ENCODE data around the gene KCNJ5. TPM values are rescaled to one million over a fixed set of nuclear protein-coding genes. Genes with fewer than 3 reads are reported as not detected.

The KCNJ5 gene
- total and polyA plus RNA-seq, 2 of the 4 experiments (the other 2 are of a cell fraction), result 0.07 to 0.18 TPM

- ATAC-seq (ENCODE audit: low read depth), result no peak
- no TSS peak for BruUV-seq (replicated peaks)
These were observed 9.9 kb upstream of the KCNJ5 start for GRCh38 chr11:128881221-128881620.

More at GRCh38 chr11:128881221-128881620, 9.9 kb upstream of the KCNJ5 start:
- no peak overlapping the region for H2BK15ac ChIP-seq (ENCODE audit: low read depth, low read length)
- ChIA-PET POLR2A (ENCODE audit: unreplicated experiment) (no interaction called here), CTCF (interaction anchor here (0.7 to 2.2 kb wide), 3 partner anchors 37 to 76 kb away, joined by 3 to 10 read pairs (median 3); no protein-coding TSS in a partner anchor)
- H3K4me1 ChIP-seq (ENCODE audit: control insufficient read depth, insufficient read depth, low read length), result no peaks in the 10 kb centered on the region
- TF ChIP-seq BHLHE40 (IDR thresholded peaks at IDR 0.05; ENCODE audit: low read depth, low read length) (no peak), SMC3 (IDR thresholded peaks at IDR 0.05; ENCODE audit: low read depth, low read length) (no peak), RAD21 (IDR thresholded peaks at IDR 0.05; ENCODE audit: low read length) (no peak), RCOR1 (IDR thresholded peaks at IDR 0.05; ENCODE audit: insufficient replicate concordance, low read length) (no peak), CHD1 (IDR thresholded peaks at IDR 0.05; ENCODE audit: low read depth, low read length) (no peak), RFX5 (IDR thresholded peaks at IDR 0.05; ENCODE audit: low read depth, low read length) (no peak), MAFK (IDR thresholded peaks at IDR 0.05; ENCODE audit: low read depth, low read length) (no peak), POLR2A (IDR thresholded peaks at IDR 0.05; ENCODE audit: low read depth, low read length) (no peak), FOS (IDR thresholded peaks at IDR 0.05; ENCODE audit: low read depth, low read length) (no peak), MAZ (IDR thresholded peaks at IDR 0.05; ENCODE audit: borderline replicate concordance, low read depth, low read length) (no peak), ELK1 (IDR thresholded peaks at IDR 0.05; ENCODE audit: borderline replicate concordance, low read depth, low read length) (no peak), CTCF (conservative IDR thresholded peaks at IDR 0.05; ENCODE audit: low read depth, low read length) (no peak), USF2 (IDR thresholded peaks at IDR 0.05; ENCODE audit: low read depth, low read length) (no peak), MXI1 (IDR thresholded peaks at IDR 0.05; ENCODE audit: borderline replicate concordance, low read depth, low read length) (no peak), NFE2L2 (IDR thresholded peaks at IDR 0.05; ENCODE audit: low read depth, low read length) (no peak), CEBPB (IDR thresholded peaks at IDR 0.05; ENCODE audit: low read depth, low read length) (no peak)
- H4K91ac ChIP-seq (ENCODE audit: insufficient read depth, low read depth, low read length), result no peak overlapping the region
- H3K9ac ChIP-seq (ENCODE audit: low read depth, low read length), result no peak overlapping the region
- no peaks in the 10 kb centered on the region for H3K9me3 ChIP-seq (ENCODE audit: control insufficient read depth, insufficient read depth, low read length)
- no peak overlapping the region for H3K4me2 ChIP-seq (ENCODE audit: low read depth, low read length)
- H4K8ac ChIP-seq (ENCODE audit: low read depth in 2 of 2, low read length in 2 of 2), result no peak overlapping the region
- no peak overlapping the region for H3K4me3 ChIP-seq (ENCODE audit: insufficient read depth, low read depth, low read length)
- DNase-seq, result no peak
- H3K4ac ChIP-seq (ENCODE audit: low read depth, low read length), result no peak overlapping the region
- H3K79me1 ChIP-seq (ENCODE audit: low read depth in 1 of 2, low read length in 2 of 2), result no peaks in the 10 kb centered on the region
- no peak overlapping the region for H2BK5ac ChIP-seq (ENCODE audit: low read depth, low read length, poor library complexity, severe bottlenecking)
- H3K18ac ChIP-seq (ENCODE audit: low read depth, low read length), result no peak overlapping the region
- H3K27ac ChIP-seq (ENCODE audit: insufficient read depth, low read length), result no peak overlapping the region
- dilution Hi-C loops (cut with HindIII; ENCODE audit: low sequenced_read_pairs, unreplicated experiment), result no loop called here
- H3K14ac ChIP-seq (replicated peaks; ENCODE audit: low read depth, low read length), result no peak overlapping the region
- intact Hi-C loops (cut with micrococcal nuclease), result no loop called here
- H2BK20ac ChIP-seq (ENCODE audit: low read depth, low read length), result no peak overlapping the region
- no peak overlapping the region for H2AFZ ChIP-seq (replicated peaks; ENCODE audit: low read length, poor library complexity)
- no peaks in the 10 kb centered on the region for H4K20me1 ChIP-seq (ENCODE audit: insufficient read depth, low read length)
- H3K27me3 ChIP-seq (ENCODE audit: control insufficient read depth, insufficient read depth, low read length), result peaks cover 63% of the 10 kb centered on the region
- H3K23ac ChIP-seq (ENCODE audit: low read depth, low read length), result no peak overlapping the region
- no peaks in the 10 kb centered on the region for H3K9me1 ChIP-seq (ENCODE audit: insufficient read depth, low read length)
- H3K36me3 ChIP-seq (ENCODE audit: control insufficient read depth, insufficient read depth, low read length), result no peaks in the 10 kb centered on the region
- no CpG with 5 or more reads among the region's 8 CpGs for WGBS, 2 experiments (ENCODE audit: extremely low coverage in 2 of 2, insufficient read length in 1 of 2)
- H3K56ac ChIP-seq (ENCODE audit: extremely low read depth, insufficient read depth, low read length), result no peak overlapping the region
- H2AK9ac ChIP-seq (replicated peaks; ENCODE audit: low read depth, low read length, poor library complexity), result no peak overlapping the region
- in situ Hi-C loops (cut with MboI; ENCODE audit: low sequenced_read_pairs), result no loop called here
- no peak overlapping the region for H2AK5ac ChIP-seq (ENCODE audit: low read depth, low read length)
- no peak overlapping the region for H2BK120ac ChIP-seq (ENCODE audit: low read depth, low read length)
- no peak overlapping the region for H4K5ac ChIP-seq (ENCODE audit: low read depth, low read length)
